HL-60 (cell line): ENCODE measurements around the gene RERE.

Experiments
- POLR2AphosphoS5 ChIP-seq: IDR thresholded peaks from 2 replicates; pipeline ENCODE4 v1.6.1; 2012; ENCODE audit warnings: low read depth
- REST ChIP-seq: IDR thresholded peaks from 2 replicates; pipeline ENCODE4 v1.6.1; 2012; ENCODE audit warnings: low read depth; ENCODE audit not compliant: insufficient replicate concordance
- SPI1 ChIP-seq: IDR thresholded peaks from 2 replicates; pipeline ENCODE4 v1.6.1; 2012; ENCODE audit warnings: low read depth, mild to moderate bottlenecking, borderline replicate concordance
- TF ChIP-seq, protein P1 (sequence below): IDR thresholded peaks from one replicate; pipeline ENCODE4 v1.5.1; 2011; ENCODE audit warnings: low read length, control low read depth, inconsistent platforms; ENCODE audit not compliant: insufficient read depth

GRCh38 chr1:8352471-8352845, 465.0 kb downstream of the RERE start:
- TF ChIP-seq POLR2AphosphoS5, result no peak
- TF ChIP-seq, protein P1, sequence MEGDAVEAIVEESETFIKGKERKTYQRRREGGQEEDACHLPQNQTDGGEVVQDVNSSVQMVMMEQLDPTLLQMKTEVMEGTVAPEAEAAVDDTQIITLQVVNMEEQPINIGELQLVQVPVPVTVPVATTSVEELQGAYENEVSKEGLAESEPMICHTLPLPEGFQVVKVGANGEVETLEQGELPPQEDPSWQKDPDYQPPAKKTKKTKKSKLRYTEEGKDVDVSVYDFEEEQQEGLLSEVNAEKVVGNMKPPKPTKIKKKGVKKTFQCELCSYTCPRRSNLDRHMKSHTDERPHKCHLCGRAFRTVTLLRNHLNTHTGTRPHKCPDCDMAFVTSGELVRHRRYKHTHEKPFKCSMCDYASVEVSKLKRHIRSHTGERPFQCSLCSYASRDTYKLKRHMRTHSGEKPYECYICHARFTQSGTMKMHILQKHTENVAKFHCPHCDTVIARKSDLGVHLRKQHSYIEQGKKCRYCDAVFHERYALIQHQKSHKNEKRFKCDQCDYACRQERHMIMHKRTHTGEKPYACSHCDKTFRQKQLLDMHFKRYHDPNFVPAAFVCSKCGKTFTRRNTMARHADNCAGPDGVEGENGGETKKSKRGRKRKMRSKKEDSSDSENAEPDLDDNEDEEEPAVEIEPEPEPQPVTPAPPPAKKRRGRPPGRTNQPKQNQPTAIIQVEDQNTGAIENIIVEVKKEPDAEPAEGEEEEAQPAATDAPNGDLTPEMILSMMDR, result no peak
- TF ChIP-seq SPI1, result no peak
- no peak for TF ChIP-seq REST
